Mucosa of stomach (tissue), 1 donor: ENCODE measurements around the gene ERGIC1.
"Not testable (repeated sequence)": the region's sequence is repeated elsewhere in the genome, so short reads cannot be mapped to it uniquely, and the experiment has no call there.

Experiments used
- H3K27me3 ChIP-seq: one replicate; pipeline ENCODE4 v1.7.0; 2013; ENCODE audit warnings: mild to moderate bottlenecking, low read length; ENCODE audit not compliant: control insufficient read depth, insufficient read depth
- H3K36me3 ChIP-seq: one replicate; pipeline ENCODE4 v1.7.0; 2013; ENCODE audit warnings: low read length; ENCODE audit not compliant: control insufficient read depth, insufficient read depth
- H3K4me1 ChIP-seq: one replicate; pipeline ENCODE4 v1.7.0; 2013; ENCODE audit warnings: mild to moderate bottlenecking, low read length; ENCODE audit not compliant: control insufficient read depth, insufficient read depth
- H3K4me3 ChIP-seq: one replicate; pipeline ENCODE4 v1.7.0; 2013; ENCODE audit warnings: low read length
- H3K9ac ChIP-seq: one replicate; pipeline ENCODE4 v1.7.0; 2013; ENCODE audit warnings: mild to moderate bottlenecking, low read length, moderate library complexity
- H3K9me3 ChIP-seq: one replicate; pipeline ENCODE4 v1.7.0; 2013; ENCODE audit warnings: mild to moderate bottlenecking, low read length, moderate library complexity; ENCODE audit not compliant: control insufficient read depth
- donor health status: Pancreatic carcinoma.

The ERGIC1 gene

GRCh38 chr5:172833686-172834414 lies at the start of gene ERGIC1:
ERGIC1 (plus strand) TSS chr5:172834251; CDS start chr5:172834414, 163 bp downstream.
- Histone ChIP-seq H3K36me3 (no peaks in the 10 kb centered on the region), H3K4me1 (peaks cover 30% of the 10 kb centered on the region), H3K9ac (peak within 1 kb of the TSS; percentile 95), H3K27me3 (no peaks in the 10 kb centered on the region), H3K9me3 (no peaks in the 10 kb centered on the region), H3K4me3 (peak within 1 kb of the TSS; percentile 54)

- H3K4me1 ChIP-seq: peaks cover 44% of the 10 kb centered on the region
- H3K27me3 ChIP-seq: no peaks in the 10 kb centered on the region
- no peaks in the 10 kb centered on the region for H3K36me3 ChIP-seq
- no peaks in the 10 kb centered on the region for H3K9me3 ChIP-seq
- no peak overlapping the region for H3K4me3 ChIP-seq
- H3K9ac ChIP-seq: no peak overlapping the region
Observed at GRCh38 chr5:172785429-172786088, 48.5 kb upstream of the ERGIC1 start.

- peaks cover 37% of the 10 kb centered on the region for H3K4me1 ChIP-seq
- no peak overlapping the region for H3K9ac ChIP-seq
- no peak overlapping the region for H3K4me3 ChIP-seq
- H3K36me3 ChIP-seq: no peaks in the 10 kb centered on the region
- no peaks in the 10 kb centered on the region for H3K27me3 ChIP-seq
- no peaks in the 10 kb centered on the region for H3K9me3 ChIP-seq
Observed at GRCh38 chr5:172786736-172787462, 47.2 kb upstream of the ERGIC1 start.

GRCh38 chr5:172787538-172787937 lies 46.5 kb upstream of the ERGIC1 start:
- H3K36me3 ChIP-seq, H3K27me3 ChIP-seq, H3K4me3 ChIP-seq, H3K9ac ChIP-seq, H3K9me3 ChIP-seq: not testable (repeated sequence)
- H3K4me1 ChIP-seq: peaks cover 37% of the 10 kb centered on the region

GRCh38 chr5:172788771-172789686 lies 45.0 kb upstream of the ERGIC1 start:
- H3K4me3 ChIP-seq: no peak overlapping the region
- no peaks in the 10 kb centered on the region for H3K27me3 ChIP-seq
- H3K9ac ChIP-seq: peak overlapping the region; percentile 60
- no peaks in the 10 kb centered on the region for H3K36me3 ChIP-seq
- no peaks in the 10 kb centered on the region for H3K9me3 ChIP-seq
- peaks cover 40% of the 10 kb centered on the region for H3K4me1 ChIP-seq

GRCh38 chr5:172789687-172790495 lies 44.2 kb upstream of the ERGIC1 start:
- Histone ChIP-seq H3K27me3 (no peaks in the 10 kb centered on the region), H3K9me3 (no peaks in the 10 kb centered on the region), H3K9ac (peak overlapping the region; percentile 60), H3K4me1 (peaks cover 46% of the 10 kb centered on the region), H3K36me3 (no peaks in the 10 kb centered on the region), H3K4me3 (no peak overlapping the region)

GRCh38 chr5:172790496-172790889 lies 43.6 kb upstream of the ERGIC1 start:
- no peaks in the 10 kb centered on the region for H3K27me3 ChIP-seq
- no peaks in the 10 kb centered on the region for H3K36me3 ChIP-seq
- H3K4me3 ChIP-seq: no peak overlapping the region
- no peaks in the 10 kb centered on the region for H3K9me3 ChIP-seq
- peaks cover 47% of the 10 kb centered on the region for H3K4me1 ChIP-seq
- H3K9ac ChIP-seq: no peak overlapping the region

GRCh38 chr5:172791286-172791685 lies 42.8 kb upstream of the ERGIC1 start:
- Histone ChIP-seq H3K9me3 (no peaks in the 10 kb centered on the region), H3K4me1 (peaks cover 53% of the 10 kb centered on the region), H3K9ac (no peak overlapping the region)

GRCh38 chr5:172791726-172792445 lies 42.2 kb upstream of the ERGIC1 start:
- no peaks in the 10 kb centered on the region for H3K36me3 ChIP-seq
- H3K4me1 ChIP-seq: peaks cover 52% of the 10 kb centered on the region
- H3K9me3 ChIP-seq: no peaks in the 10 kb centered on the region
- H3K4me3 ChIP-seq: no peak overlapping the region
- H3K27me3 ChIP-seq: no peaks in the 10 kb centered on the region
- no peak overlapping the region for H3K9ac ChIP-seq

More at GRCh38 chr5:172791286-172791685, 42.8 kb upstream of the ERGIC1 start:
- Histone ChIP-seq H3K36me3 (no peaks in the 10 kb centered on the region), H3K4me3 (no peak overlapping the region), H3K27me3 (no peaks in the 10 kb centered on the region)

GRCh38 chr5:172792701-172793570 lies 41.1 kb upstream of the ERGIC1 start:
- Histone ChIP-seq H3K9ac (no peak overlapping the region), H3K9me3 (no peaks in the 10 kb centered on the region), H3K27me3 (no peaks in the 10 kb centered on the region), H3K36me3 (no peaks in the 10 kb centered on the region), H3K4me3 (no peak overlapping the region), H3K4me1 (peaks cover 51% of the 10 kb centered on the region)
